HCT116 (cell line): ENCODE measurements around the gene ADNP. TPM values are rescaled to one million over a fixed set of nuclear protein-coding genes. Genes with fewer than 3 reads are reported as not detected.

Experiments used
- ATAC-seq: fragments of 200-7000 bp; cut with Tn5 transposase; 2 replicates; pipeline ENCODE4 v1.9.1; 2020; ENCODE audit warnings: mild to moderate bottlenecking, moderate library complexity
- BruUV-seq: library from RNA; stranded (reverse); fragments of 400-500 nt; replicated peaks from 2 replicates; lab custom pipeline; 2021; lab: Mats Ljungman, UMichigan
- CTCF ChIA-PET: fragments of 300-600 bp; sonication (Branson Sonifier 250); formaldehyde crosslinking; loops from one replicate; lab custom pipeline; 2021; ENCODE audit warnings: antibody characterized with exemption; lab: Charles Lee
- POLR2A ChIA-PET: fragments of 300-600, 350-600 bp; sonication (Branson Sonifier 250); formaldehyde crosslinking; loops from one replicate; lab custom pipeline; 2021; ENCODE audit warnings: antibody characterized with exemption; lab: Charles Lee
- RAD21 ChIA-PET, 2 experiments: fragments of 300-600 bp; sonication (Branson Sonifier 250); formaldehyde crosslinking; loops; one replicate each; lab custom pipeline; 2023; ENCODE audit warnings: low total read pairs in 2 of 2; ENCODE audit not compliant: uncharacterized antibody in 2 of 2, unreplicated experiment in 2 of 2, low non-redundant PET in 1 of 2; lab: Charles Lee
- DNase-seq: peaks from one replicate; pipeline ENCODE4 v3.0.0-alpha.2; 2010; ENCODE audit warnings: low read depth, low spot score
- H2AFZ ChIP-seq: fragments of 200-600 bp; shearing (Covaris generic), sonication (generic); 2 replicates; pipeline ENCODE4 v1.6.1; 2017; ENCODE audit warnings: low read depth, mixed run types, mixed read lengths, antibody characterized with exemption, low read length; ENCODE audit not compliant: poor library complexity, severe bottlenecking
- H3K27ac ChIP-seq: 2 replicates; pipeline ENCODE4 v1.5.1; 2012; ENCODE audit warnings: low read depth, low read length
- H3K27me3 ChIP-seq: fragments of 200-600 bp; sonication (generic); 2 replicates; pipeline ENCODE4 v1.6.1; 2016; ENCODE audit warnings: mixed run types, low read length, mixed read lengths; ENCODE audit not compliant: insufficient read depth
- H3K36me3 ChIP-seq, 2 experiments: fragments of 200-500 bp in 1 of 2; fragments of 200-600 bp in 1 of 2; sonication (Bioruptor generic) in 1 of 2; sonication (generic) in 1 of 2; 2 replicates each; pipeline versions ENCODE4 v1.5.1 to v1.6.1; 2014 to 2016; ENCODE audit warnings: low read length in 2 of 2, inconsistent platforms in 1 of 2, mixed read lengths in 1 of 2, mixed run types in 1 of 2; ENCODE audit not compliant: insufficient read depth in 2 of 2, control insufficient read depth in 1 of 2
- H3K4me1 ChIP-seq, 2 experiments: fragments of 200-600 bp in 1 of 2; sonication (generic) in 1 of 2; 2 replicates each; pipeline versions ENCODE4 v1.5.1 to v1.6.1; 2012 to 2017; ENCODE audit warnings: low read length in 2 of 2, inconsistent platforms in 1 of 2, mild to moderate bottlenecking in 1 of 2, mixed read lengths in 1 of 2, mixed run types in 1 of 2, moderate library complexity in 1 of 2; ENCODE audit not compliant: insufficient read depth in 2 of 2, control insufficient read depth in 1 of 2
- H3K4me2 ChIP-seq: fragments of 200-600 bp; sonication (generic); 2 replicates; pipeline ENCODE4 v1.6.1; 2017; ENCODE audit warnings: mixed run types, low read length, mixed read lengths
- H3K4me3 ChIP-seq, 2 experiments: fragments of 200-600 bp in 1 of 2; sonication (generic) in 1 of 2; replicated peaks in 1 of 2; 2 replicates each; pipeline ENCODE4 v1.5.1; 2011 to 2016; ENCODE audit warnings: low read length in 2 of 2, control low read depth in 1 of 2, low read depth in 1 of 2, mild to moderate bottlenecking in 1 of 2, mixed read lengths in 1 of 2, mixed run types in 1 of 2
- H3K79me2 ChIP-seq: fragments of 200-600 bp; sonication (generic); 2 replicates; pipeline ENCODE4 v1.6.1; 2017; ENCODE audit warnings: mild to moderate bottlenecking, mixed run types, low read length, moderate library complexity, mixed read lengths; ENCODE audit not compliant: insufficient read depth
- H3K9ac ChIP-seq: fragments of 200-600 bp; sonication (generic); 2 replicates; pipeline ENCODE4 v1.6.1; 2016; ENCODE audit warnings: low read length, mixed read lengths
- H3K9me2 ChIP-seq: fragments of 200-600 bp; sonication (generic), shearing (Covaris generic); 2 replicates; pipeline ENCODE4 v1.6.1; 2017; ENCODE audit warnings: mixed run types, mild to moderate bottlenecking, moderate library complexity; ENCODE audit not compliant: insufficient read depth
- H3K9me3 ChIP-seq, 2 experiments: fragments of 200-500 bp in 1 of 2; fragments of 200-600 bp in 1 of 2; sonication (Bioruptor generic) in 1 of 2; sonication (generic) in 1 of 2; 2 replicates each; pipeline ENCODE4 v1.6.1; 2014 to 2017; ENCODE audit warnings: low read length in 2 of 2, mixed read lengths in 2 of 2, inconsistent platforms in 1 of 2, low read depth in 1 of 2, mild to moderate bottlenecking in 1 of 2, mixed run types in 1 of 2, moderate library complexity in 1 of 2; ENCODE audit not compliant: control insufficient read depth in 1 of 2, insufficient read depth in 1 of 2
- H4K20me1 ChIP-seq: fragments of 200-600 bp; sonication (generic), shearing (Covaris generic); 2 replicates; pipeline ENCODE4 v1.6.1; 2017; ENCODE audit warnings: mixed run types, mild to moderate bottlenecking, moderate library complexity; ENCODE audit not compliant: insufficient read depth
- ELF1 ChIP-seq: IDR thresholded peaks from 2 replicates; pipeline ENCODE4 v1.6.1; 2012; ENCODE audit warnings: low read depth, borderline replicate concordance
- MAX ChIP-seq: IDR thresholded peaks from 2 replicates; pipeline ENCODE4 v1.6.1; 2012
- RAD21 ChIP-seq: IDR thresholded peaks from 2 replicates; pipeline ENCODE4 v1.6.1; 2012; ENCODE audit warnings: low read depth, mild to moderate bottlenecking
- REST ChIP-seq: IDR thresholded peaks from 2 replicates; pipeline ENCODE4 v1.6.1; 2012; ENCODE audit warnings: low read depth
- intact Hi-C: fragments of 100-400 bp; cut with micrococcal nuclease; formaldehyde crosslinking; loops from 2 replicates; pipeline ENCODE4 v1.10.0; 2022
- total RNA-seq: library from RNA; stranded (reverse); gene quantifications from one replicate; pipeline ENCODE4 v1.2.1, GENCODE V29; 2021; ENCODE audit not compliant: unreplicated experiment

Gene ADNP
- total RNA-seq, 1 experiment from 2014 or later: 85.9 TPM

GRCh38 chr20:50843331-50844276 is 87.6 kb downstream of the ADNP start:
- no peak overlapping the region for H3K4me3 ChIP-seq
- intact Hi-C loops: no loop called here
- peak overlapping the region; percentile 49; the same call in 1 of the 2 replicates for H3K27ac ChIP-seq
- H3K4me1 ChIP-seq: peaks cover 39 to 43% of the 10 kb centered on the region in 2 experiments
- ATAC-seq (no peak), DNase-seq (no peak)
- no TSS peak for BruUV-seq
- no peak overlapping the region for H2AFZ ChIP-seq
- no peaks in the 10 kb centered on the region for H3K79me2 ChIP-seq
- H3K27me3 ChIP-seq: no peaks in the 10 kb centered on the region
- ChIA-PET RAD21 (no interaction called here), CTCF (no interaction called here), POLR2A (interaction anchor here (0.7 kb wide), 1 partner anchor 26 kb away, joined by 3 read pairs; no protein-coding TSS in a partner anchor)
- 0 out of 2 replicates have a peak overlapping the region, but pooled peaks have one; percentile 33 for H3K9ac ChIP-seq
- TF ChIP-seq RAD21 (no peak), REST (no peak), MAX (peak; percentile 48; the same call in 1 of the 2 replicates), ELF1 (no peak)
- no peaks in the 10 kb centered on the region for H4K20me1 ChIP-seq
- peak overlapping the region; percentile 70; the same call in 1 of the 2 replicates for H3K4me2 ChIP-seq
- no peaks in the 10 kb centered on the region for H3K9me3 ChIP-seq
- H3K9me2 ChIP-seq: no peaks in the 10 kb centered on the region
- H3K36me3 ChIP-seq: no peaks in the 10 kb centered on the region
